Mesendoderm (in vitro differentiated cells): Measurements from ENCODE around the gene CT47C1.
A peak's percentile ranks its signal among the peaks of the same experiment; 100 is the strongest.

Experiments
- DNase-seq: peaks from one replicate; pipeline ENCODE4 v3.0.0; 2013
- H2AK5ac ChIP-seq: 2 replicates; pipeline ENCODE4 v1.6.1; 2013; ENCODE audit warnings: low read length, inconsistent platforms
- H2BK120ac ChIP-seq: 2 replicates; pipeline ENCODE4 v1.6.1; 2013; ENCODE audit warnings: low read depth, mild to moderate bottlenecking, low read length, moderate library complexity, mixed read lengths
- H2BK15ac ChIP-seq: replicated peaks from 2 replicates; pipeline ENCODE4 v1.6.1; 2013; ENCODE audit warnings: low read depth, mild to moderate bottlenecking, moderate library complexity
- H2BK5ac ChIP-seq: 2 replicates; pipeline ENCODE4 v1.6.1; 2013; ENCODE audit warnings: low read length, inconsistent platforms
- H3K18ac ChIP-seq: 2 replicates; pipeline ENCODE4 v1.6.1; 2013; ENCODE audit warnings: mild to moderate bottlenecking, low read length, mixed read lengths
- H3K23ac ChIP-seq: one replicate; pipeline ENCODE4 v1.6.1; 2013; ENCODE audit warnings: low read length
- H3K27ac ChIP-seq: 2 replicates; pipeline ENCODE4 v1.5.1; 2013; ENCODE audit warnings: low read depth, mild to moderate bottlenecking, inconsistent platforms, low read length, moderate library complexity
- H3K27me3 ChIP-seq: 2 replicates; pipeline ENCODE4 v1.6.1; 2013; ENCODE audit warnings: low read length, control low read depth, mild to moderate bottlenecking, inconsistent platforms; ENCODE audit not compliant: insufficient read depth, poor library complexity
- H3K36me3 ChIP-seq: 2 replicates; pipeline ENCODE4 v1.6.1; 2013; ENCODE audit warnings: low read length, inconsistent platforms; ENCODE audit not compliant: control insufficient read depth, insufficient read depth
- H3K4ac ChIP-seq: one replicate; pipeline ENCODE4 v1.6.1; 2013; ENCODE audit warnings: low read depth, mild to moderate bottlenecking, low read length, moderate library complexity
- H3K4me1 ChIP-seq: 2 replicates; pipeline ENCODE4 v1.6.1; 2013; ENCODE audit warnings: low read depth, low read length, inconsistent platforms; ENCODE audit not compliant: control insufficient read depth
- H3K4me2 ChIP-seq: 2 replicates; pipeline ENCODE4 v1.6.1; 2013; ENCODE audit warnings: low read length
- H3K4me3 ChIP-seq: 2 replicates; pipeline ENCODE4 v1.5.1; 2013; ENCODE audit warnings: mild to moderate bottlenecking, low read length
- H3K56ac ChIP-seq: one replicate; pipeline ENCODE4 v1.6.1; 2013; ENCODE audit warnings: low read length
- H3K79me1 ChIP-seq: 2 replicates; pipeline ENCODE4 v1.6.1; 2013; ENCODE audit warnings: low read length, inconsistent platforms
- H3K79me2 ChIP-seq: 2 replicates; pipeline ENCODE4 v1.6.1; 2013; ENCODE audit warnings: mild to moderate bottlenecking, low read length; ENCODE audit not compliant: control insufficient read depth, insufficient read depth
- H3K9ac ChIP-seq: 2 replicates; pipeline ENCODE4 v1.6.1; 2013; ENCODE audit warnings: low read length, inconsistent platforms
- H4K5ac ChIP-seq: one replicate; pipeline ENCODE4 v1.6.1; 2013; ENCODE audit warnings: low read length
- H4K8ac ChIP-seq: one replicate; pipeline ENCODE4 v1.6.1; 2013; ENCODE audit warnings: low read depth, mild to moderate bottlenecking, control low read depth, low read length, moderate library complexity
- WGBS: extraction: QIAGEN DNeasy Blood & Tissue Kit; methylation state at CpG from one replicate; pipeline ENCODE4 v1.1.7; 2013; ENCODE audit warnings: low lambda C conversion rate, missing lambda C conversion rate; ENCODE audit not compliant: insufficient coverage; ENCODE audit errors: extremely low coverage; 5-methylcytosine and 5-hydroxymethylcytosine counted together

The CT47C1 gene

DNA sequence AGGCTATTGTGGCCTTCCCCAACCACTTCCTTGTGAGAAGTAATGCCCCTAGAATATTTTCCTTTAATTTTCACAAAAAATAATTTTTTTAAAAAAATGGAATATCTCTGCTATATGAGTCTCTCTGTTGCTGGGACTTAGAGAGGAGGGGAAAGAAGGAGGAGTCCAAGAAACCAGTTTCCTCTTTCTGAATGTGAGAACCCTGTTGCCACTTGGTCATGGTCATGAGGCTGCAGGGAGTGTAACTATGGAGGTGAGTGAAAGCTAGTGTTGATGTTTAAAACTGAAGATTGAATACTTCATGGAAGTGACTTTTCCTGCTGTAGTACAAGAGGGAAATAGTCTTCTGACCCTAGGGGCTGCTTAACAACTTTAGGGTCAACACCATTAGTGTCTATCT is 34.4 kb downstream of the CT47C1 start:
- H3K4me2 ChIP-seq: no peak overlapping the region
- DNase-seq: no peak
- no peak overlapping the region for H3K9ac ChIP-seq
- no peak overlapping the region for H4K8ac ChIP-seq
- no peak overlapping the region for H3K56ac ChIP-seq
- H3K27me3 ChIP-seq: no peaks in the 10 kb centered on the region
- no peak overlapping the region for H3K27ac ChIP-seq
- no peak overlapping the region for H2BK15ac ChIP-seq
- H3K18ac ChIP-seq: no peak overlapping the region
- no peak overlapping the region for H2AK5ac ChIP-seq
- H3K23ac ChIP-seq: no peak overlapping the region
- H2BK120ac ChIP-seq: no peak overlapping the region
- no peaks in the 10 kb centered on the region for H3K79me2 ChIP-seq
- no peak overlapping the region for H3K4me3 ChIP-seq
- no peak overlapping the region for H2BK5ac ChIP-seq
- H3K4ac ChIP-seq: no peak overlapping the region
- H3K4me1 ChIP-seq: no peaks in the 10 kb centered on the region
- no peak overlapping the region for H4K5ac ChIP-seq
- H3K79me1 ChIP-seq: no peaks in the 10 kb centered on the region
- H3K36me3 ChIP-seq: no peaks in the 10 kb centered on the region

DNA sequence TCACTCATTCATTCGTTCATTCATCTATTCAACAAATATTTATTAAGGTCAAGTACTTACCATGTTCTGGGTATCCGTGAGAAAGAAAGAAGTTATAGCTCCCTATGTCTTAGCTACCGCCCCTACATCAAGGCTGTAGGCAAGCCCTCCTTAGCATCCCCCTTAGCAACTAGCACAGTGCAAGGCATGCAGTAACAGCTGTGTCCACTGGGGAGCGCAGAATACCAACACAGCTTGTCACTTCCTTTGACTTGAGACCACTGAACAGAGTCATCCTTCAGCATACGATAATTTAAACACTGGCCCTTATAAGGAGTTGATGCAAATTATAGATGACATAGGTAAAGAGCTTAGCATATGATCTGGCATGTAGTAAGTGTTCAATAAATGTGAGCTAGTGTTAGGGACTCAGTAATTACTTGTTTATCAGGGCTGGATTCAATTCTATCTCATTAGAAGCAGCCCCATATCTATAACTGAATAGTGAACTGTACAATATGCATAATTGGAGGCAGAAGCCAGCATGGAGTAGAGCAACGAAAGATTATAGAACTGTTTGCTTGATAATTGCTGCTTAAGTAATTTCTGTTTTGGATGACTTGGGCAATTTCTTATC is 46.1 kb downstream of the CT47C1 start:
- Histone ChIP-seq H3K36me3 (no peaks in the 10 kb centered on the region), H2BK120ac (no peak overlapping the region), H3K18ac (no peak overlapping the region), H3K79me1 (no peaks in the 10 kb centered on the region), H4K5ac (no peak overlapping the region), H2AK5ac (no peak overlapping the region), H3K4me2 (no peak overlapping the region), H3K4ac (no peak overlapping the region), H3K4me1 (no peaks in the 10 kb centered on the region), H3K79me2 (no peaks in the 10 kb centered on the region), H3K27me3 (no peaks in the 10 kb centered on the region), H3K23ac (no peak overlapping the region), H3K9ac (no peak overlapping the region), H3K4me3 (no peak overlapping the region), H3K56ac (no peak overlapping the region), H2BK15ac (no peak overlapping the region), H2BK5ac (no peak overlapping the region), H4K8ac (no peak overlapping the region), H3K27ac (no peak overlapping the region)
- no CpG with 5 or more reads among the region's 6 CpGs for WGBS
- DNase-seq: peak; percentile 69

DNA sequence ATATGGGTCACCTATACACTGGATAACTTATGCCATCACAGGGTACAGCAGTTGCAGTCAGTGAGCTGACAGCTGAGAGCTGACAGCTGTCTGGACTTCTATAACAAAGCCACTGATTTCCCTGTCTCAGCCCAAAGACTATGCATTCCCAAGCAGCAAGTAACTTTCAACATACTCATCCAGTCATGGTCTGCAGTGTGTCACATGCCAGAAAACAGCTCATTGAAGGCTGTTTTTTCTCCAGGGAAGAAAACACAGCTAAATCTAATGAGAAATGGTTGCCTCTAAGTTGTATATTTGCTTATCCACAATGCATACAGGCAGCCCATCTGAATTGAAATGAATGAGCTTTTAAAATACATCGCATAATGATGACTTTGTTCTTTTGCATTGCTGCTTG is 48.5 kb downstream of the CT47C1 start:
- H4K8ac ChIP-seq: no peak overlapping the region
- no peaks in the 10 kb centered on the region for H3K79me1 ChIP-seq
- no peak overlapping the region for H2AK5ac ChIP-seq
- H3K18ac ChIP-seq: no peak overlapping the region
- no peaks in the 10 kb centered on the region for H3K79me2 ChIP-seq
- no peaks in the 10 kb centered on the region for H3K36me3 ChIP-seq
- H2BK120ac ChIP-seq: no peak overlapping the region
- H4K5ac ChIP-seq: no peak overlapping the region
- H2BK5ac ChIP-seq: no peak overlapping the region
- no peak overlapping the region for H3K4me2 ChIP-seq
- H3K27ac ChIP-seq: no peak overlapping the region
- no peak overlapping the region for H3K23ac ChIP-seq
- no peaks in the 10 kb centered on the region for H3K4me1 ChIP-seq
- H3K4me3 ChIP-seq: no peak overlapping the region
- H2BK15ac ChIP-seq: no peak overlapping the region
- no peak overlapping the region for H3K9ac ChIP-seq
- no peak overlapping the region for H3K4ac ChIP-seq
- no peak overlapping the region for H3K56ac ChIP-seq
- no peaks in the 10 kb centered on the region for H3K27me3 ChIP-seq
- WGBS: no CpG with 5 or more reads among the region's 1 CpG
- no peak for DNase-seq
